AG10803 (cell line): ENCODE results near the gene TPO.
A peak's percentile ranks its signal among the peaks of the same experiment; 100 is the strongest.

Source experiments
- DNase-seq: peaks from one replicate; pipeline ENCODE4 v3.0.0; 2010; ENCODE audit warnings: low read depth
- H3K4me3 ChIP-seq: 2 replicates; pipeline ENCODE4 v1.5.1; 2011; ENCODE audit warnings: mild to moderate bottlenecking, low read length, control low read depth
- TF ChIP-seq, protein P1 (sequence below): conservative IDR thresholded peaks from 2 replicates; pipeline ENCODE4 v1.5.1; 2011; ENCODE audit warnings: mild to moderate bottlenecking, low read length, control low read depth, inconsistent platforms

The TPO gene

GRCh38 chr2:1585635-1586034 lies 172.4 kb downstream of the TPO start:
- TF ChIP-seq, protein P1, sequence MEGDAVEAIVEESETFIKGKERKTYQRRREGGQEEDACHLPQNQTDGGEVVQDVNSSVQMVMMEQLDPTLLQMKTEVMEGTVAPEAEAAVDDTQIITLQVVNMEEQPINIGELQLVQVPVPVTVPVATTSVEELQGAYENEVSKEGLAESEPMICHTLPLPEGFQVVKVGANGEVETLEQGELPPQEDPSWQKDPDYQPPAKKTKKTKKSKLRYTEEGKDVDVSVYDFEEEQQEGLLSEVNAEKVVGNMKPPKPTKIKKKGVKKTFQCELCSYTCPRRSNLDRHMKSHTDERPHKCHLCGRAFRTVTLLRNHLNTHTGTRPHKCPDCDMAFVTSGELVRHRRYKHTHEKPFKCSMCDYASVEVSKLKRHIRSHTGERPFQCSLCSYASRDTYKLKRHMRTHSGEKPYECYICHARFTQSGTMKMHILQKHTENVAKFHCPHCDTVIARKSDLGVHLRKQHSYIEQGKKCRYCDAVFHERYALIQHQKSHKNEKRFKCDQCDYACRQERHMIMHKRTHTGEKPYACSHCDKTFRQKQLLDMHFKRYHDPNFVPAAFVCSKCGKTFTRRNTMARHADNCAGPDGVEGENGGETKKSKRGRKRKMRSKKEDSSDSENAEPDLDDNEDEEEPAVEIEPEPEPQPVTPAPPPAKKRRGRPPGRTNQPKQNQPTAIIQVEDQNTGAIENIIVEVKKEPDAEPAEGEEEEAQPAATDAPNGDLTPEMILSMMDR: no peak
- DNase-seq: no peak

GRCh38 chr2:1586251-1586922 lies 173.1 kb downstream of the TPO start:
- TF ChIP-seq, protein P1: no peak
- no peak for DNase-seq
- H3K4me3 ChIP-seq: no peak overlapping the region

More at GRCh38 chr2:1585635-1586034, 172.4 kb downstream of the TPO start:
- H3K4me3 ChIP-seq: no peak overlapping the region

DNA sequence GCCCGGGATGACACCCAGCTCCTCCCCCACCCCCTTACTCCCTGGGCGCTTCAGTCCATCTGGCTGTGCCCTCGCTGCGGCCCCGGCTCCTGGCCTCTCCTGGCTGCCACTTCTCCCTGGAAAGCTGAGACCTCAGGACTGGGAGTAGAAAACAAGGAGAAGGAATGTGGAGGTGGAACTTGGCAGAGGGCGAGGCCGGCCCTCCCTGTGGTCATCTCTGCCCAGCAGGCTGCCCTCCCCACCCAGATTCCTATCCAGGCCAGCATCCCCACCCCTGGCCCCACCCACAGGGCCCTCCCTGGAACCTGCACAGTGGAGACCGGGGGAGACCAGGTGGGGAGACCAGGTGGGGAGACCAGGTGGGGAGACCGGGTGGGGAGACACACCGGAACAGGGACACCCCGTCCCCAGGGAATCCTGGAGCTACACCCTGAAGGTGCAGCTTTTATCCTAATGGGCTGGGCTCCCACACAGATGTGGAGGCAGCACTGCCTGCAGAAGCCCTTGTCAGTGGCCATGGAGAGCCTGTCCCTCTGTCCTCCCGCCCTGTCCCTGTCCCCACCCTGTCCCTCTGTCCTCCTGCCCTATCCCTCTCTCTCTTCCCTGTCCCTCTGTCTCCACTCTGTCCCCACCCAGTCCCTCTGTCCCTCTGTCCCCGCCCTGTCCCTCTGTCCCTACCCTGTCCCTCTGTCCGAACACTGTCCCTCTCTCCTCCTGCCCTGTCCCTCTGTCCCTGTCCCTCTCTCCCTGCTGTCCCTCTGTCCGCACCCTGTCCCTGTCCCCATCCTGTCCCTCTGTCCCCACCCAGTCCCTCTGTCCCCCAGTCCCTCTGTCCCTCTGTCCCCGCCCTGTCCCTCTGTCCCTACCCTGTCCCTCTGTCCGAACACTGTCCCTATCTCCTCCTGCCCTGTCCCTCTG lies 173.9 kb downstream of the TPO start:
- H3K4me3 ChIP-seq: no peak overlapping the region
- no peak for DNase-seq
- TF ChIP-seq, protein P1: no peak

- TF ChIP-seq, protein P1: no peak
- no peak overlapping the region for H3K4me3 ChIP-seq
- DNase-seq: no peak
Measured at GRCh38 chr2:1588051-1588977, 175.1 kb downstream of the TPO start.

DNA sequence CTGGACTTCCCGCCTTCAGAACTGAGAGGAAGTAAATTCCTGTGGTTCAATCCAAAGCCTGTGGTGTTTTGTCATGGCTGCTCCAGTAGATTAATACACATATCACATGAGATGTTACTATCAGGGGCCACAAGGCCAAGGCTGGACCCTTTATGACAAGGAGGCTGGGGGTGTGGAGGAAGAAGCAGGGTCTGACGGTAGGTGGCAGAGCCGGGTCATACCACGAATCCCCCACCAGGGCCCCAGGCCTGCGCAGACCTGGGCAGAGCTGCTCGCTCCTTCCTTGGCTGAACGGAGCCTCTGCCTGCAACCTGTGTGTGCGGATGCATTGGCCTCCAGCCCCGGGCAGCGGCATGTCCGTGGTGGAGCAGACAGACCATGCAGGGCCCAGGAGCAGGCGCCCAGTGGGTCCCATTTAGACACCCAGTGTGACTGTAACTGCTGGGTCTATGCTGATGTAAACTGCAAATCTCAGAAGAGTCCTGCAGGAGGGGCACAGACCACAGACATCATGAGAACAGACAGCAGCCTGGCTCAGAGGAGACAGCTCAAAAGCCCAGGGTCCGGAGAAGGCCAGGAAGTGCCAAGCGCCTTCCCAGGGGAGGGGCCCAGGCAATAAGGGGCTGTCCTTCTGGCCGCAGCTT lies 175.8 kb downstream of the TPO start:
- peak; percentile 54 for DNase-seq
- TF ChIP-seq, protein P1: 0 out of 2 replicates have a peak, but pooled peaks have one; percentile 0

More for the DNA sequence above, 175.8 kb downstream of the TPO start:
- no peak overlapping the region for H3K4me3 ChIP-seq
